ENCODE data around the gene RASD2. TPM values are rescaled to one million over a fixed set of nuclear protein-coding genes. Genes with fewer than 3 reads are reported as not detected.

The RASD2 gene
- total RNA-seq, 2 experiments from 2014 or later: not detected

DNA sequence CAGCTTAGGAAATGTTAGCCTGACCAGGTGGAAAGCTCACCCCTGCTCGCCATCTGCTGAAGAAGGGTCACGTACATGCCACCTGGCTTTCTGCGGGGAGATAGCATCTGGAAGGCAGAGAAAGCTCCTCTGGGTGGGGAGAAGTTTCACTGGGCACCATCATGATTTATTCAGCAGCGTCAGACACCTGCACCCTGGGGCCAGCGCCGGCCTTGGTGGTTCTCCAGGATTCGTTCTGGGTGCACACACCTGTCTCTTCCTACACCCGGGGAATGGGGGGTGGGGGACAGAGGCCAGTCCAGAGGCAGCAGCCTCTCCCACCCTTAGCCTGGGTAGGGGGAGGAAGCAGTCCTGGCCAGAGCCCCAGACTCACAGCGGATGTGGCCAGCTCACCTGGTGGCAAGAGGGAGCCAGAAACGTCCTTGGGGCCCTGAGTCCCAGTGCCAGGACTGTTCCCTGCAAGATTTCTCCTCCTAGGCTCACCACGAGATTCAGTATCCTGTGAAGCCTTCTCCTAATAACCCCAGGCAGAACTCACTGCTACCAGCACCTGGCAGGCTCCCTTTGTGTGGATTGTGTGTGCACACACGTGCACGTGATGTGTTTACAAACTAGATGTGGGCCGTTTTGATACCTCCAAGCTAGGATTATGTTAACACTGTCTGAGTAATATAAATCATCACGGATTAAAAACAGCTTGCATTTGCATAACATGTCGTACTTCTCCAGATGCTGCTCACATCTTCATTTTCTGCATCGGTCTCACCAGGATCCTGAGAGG, 17.3 kb upstream of the RASD2 start:
- H3K4me3 Mint-ChIP-seq: no peak overlapping the region
- no peaks in the 10 kb centered on the region for H3K9me3 Mint-ChIP-seq
- CTCF ChIA-PET: no interaction called here
- no peak overlapping the region for H3K27ac Mint-ChIP-seq
- POLR2A ChIA-PET: no interaction called here
- DNase-seq: no peak
- H3K36me3 Mint-ChIP-seq (ENCODE audit: low read depth): no peaks in the 10 kb centered on the region
- H3K27me3 Mint-ChIP-seq: peaks cover 11% of the 10 kb centered on the region
- H3K4me1 Mint-ChIP-seq: no peaks in the 10 kb centered on the region

DNA sequence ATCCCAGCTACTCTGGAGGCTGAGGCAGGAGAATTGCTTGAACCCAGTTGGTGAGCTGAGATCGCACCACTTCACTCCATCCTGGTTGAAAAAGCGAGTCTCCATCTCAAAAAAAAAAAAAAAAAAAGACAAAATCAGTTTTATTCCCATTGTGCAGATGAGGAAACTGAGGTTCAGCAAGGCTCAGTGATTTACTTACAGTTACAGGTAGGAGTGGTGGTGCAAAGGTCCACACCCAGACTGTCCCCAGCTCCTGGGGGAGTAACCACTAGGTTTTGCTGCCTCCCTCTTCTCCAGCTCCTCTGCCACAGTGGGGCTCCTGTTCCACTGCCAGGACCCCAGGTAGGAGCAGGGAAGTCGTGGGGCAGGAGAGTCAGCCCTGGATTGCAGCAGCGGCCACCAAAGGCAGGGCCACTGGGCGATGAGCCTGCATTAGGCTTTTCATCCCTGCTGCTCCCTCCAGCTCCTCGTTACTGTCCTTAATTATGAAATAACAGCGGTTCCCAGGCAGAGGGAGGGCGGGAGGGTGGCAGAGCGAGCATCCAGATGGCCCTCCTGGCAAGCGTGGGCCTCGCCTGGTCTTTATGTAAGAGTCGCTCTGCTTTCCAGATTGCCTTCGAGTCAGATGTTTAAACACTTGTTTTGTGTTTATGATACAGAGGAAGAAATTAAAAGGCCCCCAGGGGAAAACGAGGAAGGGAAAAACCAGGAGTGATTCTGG, 15.5 kb upstream of the RASD2 start:
- CTCF ChIA-PET: interaction anchor here (0.7 kb wide), 1 partner anchor 11 kb away, joined by 3 read pairs; no protein-coding TSS in a partner anchor
- POLR2A ChIA-PET: no interaction called here
- H3K4me1 Mint-ChIP-seq: no peaks in the 10 kb centered on the region
- no peak overlapping the region for H3K27ac Mint-ChIP-seq
- no peaks in the 10 kb centered on the region for H3K36me3 Mint-ChIP-seq (ENCODE audit: low read depth)
- no peak overlapping the region for H3K4me3 Mint-ChIP-seq
- DNase-seq: no peak
- H3K27me3 Mint-ChIP-seq: peaks cover 11% of the 10 kb centered on the region
- no peaks in the 10 kb centered on the region for H3K9me3 Mint-ChIP-seq

DNA sequence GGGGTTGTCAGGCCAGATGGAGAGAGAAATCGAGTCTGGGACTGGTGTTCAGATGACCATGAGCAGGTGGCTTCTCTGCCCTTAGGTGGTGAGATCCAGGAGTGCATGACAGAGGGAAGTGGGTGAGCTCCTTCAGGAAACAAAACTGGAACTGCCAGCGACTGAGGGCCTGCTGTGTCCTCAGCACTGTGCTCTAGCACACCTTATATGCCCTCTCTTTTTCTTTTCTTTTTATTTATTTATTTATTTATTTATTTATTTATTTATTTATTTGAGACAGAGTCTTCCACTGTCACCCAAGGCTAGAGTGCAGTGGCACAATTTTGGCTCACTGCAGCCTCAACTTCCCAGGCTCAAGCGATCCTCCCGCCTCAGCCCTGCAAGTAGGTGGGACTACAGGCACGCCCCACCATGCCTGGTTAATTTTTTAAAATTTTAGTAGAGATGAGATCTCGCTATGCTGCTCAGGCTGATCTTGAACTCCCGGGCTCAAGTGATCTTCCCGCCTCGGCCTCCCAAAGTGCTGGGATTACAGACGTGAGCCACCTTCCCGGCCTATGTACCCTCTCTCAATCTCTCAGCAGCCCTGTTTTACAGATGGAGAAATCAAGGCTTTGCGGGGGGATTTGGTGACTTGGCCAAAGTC, 14.8 kb upstream of the RASD2 start:
- no peaks in the 10 kb centered on the region for H3K9me3 Mint-ChIP-seq
- DNase-seq: no peak
- peaks cover 8% of the 10 kb centered on the region for H3K27me3 Mint-ChIP-seq
- H3K4me3 Mint-ChIP-seq: no peak overlapping the region
- H3K27ac Mint-ChIP-seq: no peak overlapping the region
- no peaks in the 10 kb centered on the region for H3K4me1 Mint-ChIP-seq
- ChIA-PET CTCF (no interaction called here), POLR2A (no interaction called here)
- no peaks in the 10 kb centered on the region for H3K36me3 Mint-ChIP-seq (ENCODE audit: low read depth)

DNA sequence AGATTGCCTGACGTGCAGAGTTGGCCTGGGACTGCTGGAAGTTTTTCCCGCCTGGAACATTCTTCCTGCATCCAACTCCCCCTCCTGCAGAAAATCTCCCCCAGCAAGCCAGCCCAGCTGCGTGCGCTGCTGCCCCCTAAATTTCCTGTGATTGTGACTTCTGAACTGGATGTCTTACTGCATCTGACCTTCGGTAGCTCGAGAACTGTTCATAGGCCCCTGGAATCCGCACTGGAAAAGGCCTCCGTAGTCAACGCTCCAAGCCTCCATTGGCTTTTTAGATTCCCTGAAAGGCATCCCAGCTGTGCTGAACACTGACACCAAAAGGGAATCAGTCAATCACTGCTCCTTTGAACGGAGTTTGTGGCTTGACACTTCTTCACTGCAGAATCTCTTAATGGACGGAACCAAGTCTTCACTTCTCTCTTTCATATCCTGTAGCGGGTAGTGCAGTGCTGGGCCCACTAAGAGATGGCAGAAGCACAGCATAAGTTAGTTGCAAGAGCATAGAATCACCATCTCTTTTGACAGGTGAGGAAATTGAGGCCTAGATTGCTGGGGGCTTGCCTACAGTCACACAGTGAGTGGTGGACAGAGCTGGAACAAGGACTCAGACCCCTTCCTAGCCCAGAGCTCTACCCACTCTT, 14.2 kb upstream of the RASD2 start:
- H3K27ac Mint-ChIP-seq: no peak overlapping the region
- H3K36me3 Mint-ChIP-seq (ENCODE audit: low read depth): no peaks in the 10 kb centered on the region
- no peaks in the 10 kb centered on the region for H3K9me3 Mint-ChIP-seq
- H3K27me3 Mint-ChIP-seq: peaks cover 7% of the 10 kb centered on the region
- CTCF ChIA-PET: no interaction called here
- H3K4me1 Mint-ChIP-seq: no peaks in the 10 kb centered on the region
- DNase-seq: no peak
- POLR2A ChIA-PET: no interaction called here
- H3K4me3 Mint-ChIP-seq: no peak overlapping the region

DNA sequence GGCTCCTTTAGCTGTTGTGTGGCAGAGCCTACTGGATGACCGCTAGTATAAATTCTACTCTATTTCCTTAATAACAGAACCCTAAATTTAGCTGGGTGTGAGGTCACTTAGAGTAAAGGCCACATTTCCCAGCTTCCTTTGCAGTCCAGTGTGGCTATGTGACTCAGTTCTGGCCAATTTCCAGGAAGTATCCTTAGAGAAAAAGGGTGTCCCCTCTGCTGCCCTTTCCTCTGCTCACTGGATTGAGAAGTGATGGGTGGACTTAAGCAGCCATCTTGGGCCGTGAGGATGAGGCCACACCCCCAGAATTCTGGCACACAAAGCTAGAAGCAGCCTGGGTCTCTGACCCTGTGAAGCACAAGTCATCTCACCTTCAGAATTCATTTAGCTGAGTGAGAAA, 11.7 kb upstream of the RASD2 start:
- ChIA-PET POLR2A (interaction anchor here (0.7 kb wide), 1 partner anchor 18 kb away, joined by 3 read pairs; no protein-coding TSS in a partner anchor), CTCF (no interaction called here)
- H3K4me1 Mint-ChIP-seq: no peaks in the 10 kb centered on the region
- no peaks in the 10 kb centered on the region for H3K36me3 Mint-ChIP-seq (ENCODE audit: low read depth)
- H3K27me3 Mint-ChIP-seq: no peaks in the 10 kb centered on the region
- H3K27ac Mint-ChIP-seq: no peak overlapping the region
- no peaks in the 10 kb centered on the region for H3K9me3 Mint-ChIP-seq
- no peak for DNase-seq
- no peak overlapping the region for H3K4me3 Mint-ChIP-seq

DNA sequence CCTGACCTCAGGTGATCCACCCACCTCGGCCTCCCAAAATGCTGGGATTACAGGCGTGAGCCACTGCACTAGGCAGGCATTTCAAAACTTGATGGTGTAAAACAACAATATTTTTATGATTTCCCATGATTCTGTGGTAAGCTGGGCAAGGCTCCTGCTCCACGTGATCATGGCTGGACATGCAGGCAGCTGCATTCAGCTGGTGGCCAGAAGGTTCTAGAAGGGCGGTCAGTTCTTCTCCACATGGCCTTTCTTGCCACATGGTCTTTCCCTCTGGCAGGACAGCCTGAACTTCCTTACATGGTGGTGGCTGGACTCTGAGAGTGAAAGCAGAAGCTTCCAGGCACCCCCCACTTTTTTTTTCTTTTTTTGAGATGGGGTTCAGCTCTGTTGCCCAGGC, 9.9 kb upstream of the RASD2 start:
- Mint-ChIP-seq H3K4me3 (no peak overlapping the region), H3K9me3 (no peaks in the 10 kb centered on the region), H3K36me3 (ENCODE audit: low read depth) (no peaks in the 10 kb centered on the region), H3K27ac (no peak overlapping the region), H3K4me1 (no peaks in the 10 kb centered on the region), H3K27me3 (no peaks in the 10 kb centered on the region)
- POLR2A ChIA-PET: no interaction called here
- CTCF ChIA-PET: no interaction called here
- DNase-seq: no peak

DNA sequence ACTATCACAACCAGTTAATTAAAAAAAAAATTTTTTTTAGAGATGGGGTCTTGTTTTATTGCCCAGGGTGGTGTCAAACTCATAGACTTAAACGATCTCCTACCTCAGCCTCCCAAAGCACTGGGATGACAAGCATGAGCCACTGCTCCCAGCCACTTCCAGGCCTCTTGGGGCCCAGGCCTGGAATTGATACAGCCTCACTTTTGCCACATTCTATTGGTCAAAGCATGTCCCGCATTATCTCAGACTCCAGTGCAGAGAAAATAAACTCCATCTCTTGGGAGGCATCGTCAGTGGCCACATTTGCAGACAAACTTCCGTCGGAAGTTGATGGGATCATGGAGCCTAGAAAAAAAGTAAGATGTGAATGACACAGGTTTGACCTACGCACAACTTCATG, 9.4 kb upstream of the RASD2 start:
- ChIA-PET CTCF (no interaction called here), POLR2A (no interaction called here)
- Mint-ChIP-seq H3K9me3 (no peaks in the 10 kb centered on the region), H3K4me3 (no peak overlapping the region), H3K27me3 (no peaks in the 10 kb centered on the region), H3K27ac (no peak overlapping the region), H3K4me1 (no peaks in the 10 kb centered on the region), H3K36me3 (ENCODE audit: low read depth) (no peaks in the 10 kb centered on the region)
- DNase-seq: no peak

DNA sequence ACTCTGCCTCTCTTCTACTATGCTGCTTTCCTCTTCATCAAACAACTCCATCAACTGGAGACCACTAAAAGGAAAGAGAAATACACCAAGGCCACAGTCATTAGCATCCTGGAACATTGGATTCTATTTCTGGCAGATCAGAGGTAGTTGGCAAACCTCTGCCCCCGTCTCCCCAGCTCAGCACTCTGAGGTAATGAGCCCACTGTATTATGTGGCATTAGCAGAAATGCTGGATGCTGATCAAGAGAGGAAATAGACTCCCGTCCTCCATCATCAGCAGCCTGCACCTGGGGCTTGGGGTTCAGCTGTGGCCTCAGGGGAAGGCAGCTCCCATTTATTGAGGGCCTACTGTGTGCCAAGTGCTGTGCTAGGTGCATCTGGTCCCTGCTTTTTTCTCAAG, 9.0 kb upstream of the RASD2 start:
- Mint-ChIP-seq H3K27ac (no peak overlapping the region), H3K4me1 (no peaks in the 10 kb centered on the region), H3K36me3 (ENCODE audit: low read depth) (no peaks in the 10 kb centered on the region), H3K27me3 (no peaks in the 10 kb centered on the region), H3K9me3 (no peaks in the 10 kb centered on the region), H3K4me3 (no peak overlapping the region)
- CTCF ChIA-PET: no interaction called here
- POLR2A ChIA-PET: no interaction called here
- no peak for DNase-seq

DNA sequence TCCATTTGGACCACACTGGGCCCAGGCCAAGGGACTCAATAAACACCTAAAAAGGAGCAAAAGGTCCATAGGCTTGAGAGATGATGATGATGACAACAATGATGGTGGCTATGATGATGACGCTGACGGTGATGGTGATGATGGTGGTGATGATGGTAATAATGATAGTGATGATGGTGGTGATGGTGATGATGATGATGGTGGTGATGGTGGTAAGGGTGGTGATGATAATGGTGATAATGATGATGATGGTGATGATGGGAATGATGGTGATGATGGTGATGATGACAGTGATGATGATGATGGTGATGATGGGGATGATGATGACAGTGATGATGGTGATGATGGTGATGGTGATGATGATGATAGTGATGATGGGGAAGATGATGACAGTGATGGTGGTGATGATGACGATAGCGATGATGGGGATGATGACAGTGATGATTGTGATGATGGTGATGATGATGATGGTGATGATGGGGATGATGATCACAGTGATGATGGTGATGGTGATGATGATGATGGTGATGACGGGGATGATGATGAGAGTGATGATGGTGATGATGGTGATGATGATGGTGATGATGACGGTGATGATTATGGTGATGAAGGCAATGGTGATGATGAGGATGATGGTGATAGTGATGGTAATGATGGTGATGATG, 7.1 kb upstream of the RASD2 start:
- Mint-ChIP-seq H3K4me3 (no peak overlapping the region), H3K27ac (no peak overlapping the region), H3K36me3 (ENCODE audit: low read depth) (no peaks in the 10 kb centered on the region), H3K9me3 (no peaks in the 10 kb centered on the region), H3K4me1 (no peaks in the 10 kb centered on the region), H3K27me3 (peaks cover 6% of the 10 kb centered on the region)
- CTCF ChIA-PET: no interaction called here
- no peak for DNase-seq
- POLR2A ChIA-PET: no interaction called here

DNA sequence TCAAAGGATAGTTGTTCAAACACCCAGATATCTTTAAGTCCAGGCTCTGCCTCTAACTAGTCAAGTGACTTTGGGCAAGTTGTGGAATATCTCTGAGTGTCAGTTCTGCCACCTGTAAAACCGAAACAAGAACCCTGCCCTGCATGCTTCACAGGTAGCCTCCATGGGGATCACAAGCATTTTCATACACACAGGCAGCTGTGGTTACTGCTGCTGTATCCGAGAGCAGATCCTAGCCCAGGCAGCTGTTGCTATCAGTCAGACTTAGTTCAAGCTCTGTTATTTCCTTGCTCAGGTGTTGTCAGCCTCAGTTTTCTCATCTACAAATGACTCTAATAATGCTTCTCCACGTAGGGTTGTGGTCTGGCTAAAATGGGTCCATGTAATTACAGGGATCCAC, 6.5 kb upstream of the RASD2 start:
- no peaks in the 10 kb centered on the region for H3K36me3 Mint-ChIP-seq (ENCODE audit: low read depth)
- no peak for DNase-seq
- no peaks in the 10 kb centered on the region for H3K4me1 Mint-ChIP-seq
- H3K9me3 Mint-ChIP-seq: no peaks in the 10 kb centered on the region
- ChIA-PET CTCF (no interaction called here), POLR2A (no interaction called here)
- H3K27me3 Mint-ChIP-seq: peaks cover 12% of the 10 kb centered on the region
- no peak overlapping the region for H3K27ac Mint-ChIP-seq
- no peak overlapping the region for H3K4me3 Mint-ChIP-seq

DNA sequence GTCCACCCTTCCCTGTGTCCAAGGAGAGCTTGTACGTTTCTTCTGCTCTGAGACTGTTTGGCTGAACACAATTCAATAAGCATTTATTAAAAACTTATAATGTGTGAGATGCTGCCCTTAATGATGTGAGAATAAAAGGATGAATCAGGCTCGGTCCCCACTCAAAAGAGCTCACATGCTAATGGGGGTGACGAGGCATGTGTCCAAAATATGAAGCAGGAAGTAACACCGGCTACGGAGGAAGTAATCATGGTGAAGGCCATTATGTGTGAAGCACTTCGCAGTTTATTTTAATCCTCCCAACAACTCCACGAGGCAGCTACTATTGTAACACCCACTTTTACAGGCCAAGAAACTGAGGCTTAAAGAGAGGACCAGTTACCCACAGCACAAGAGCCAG, 3.4 kb upstream of the RASD2 start:
- POLR2A ChIA-PET: no interaction called here
- Mint-ChIP-seq H3K27ac (no peak overlapping the region), H3K4me1 (peaks cover 5% of the 10 kb centered on the region), H3K9me3 (no peaks in the 10 kb centered on the region), H3K36me3 (ENCODE audit: low read depth) (no peaks in the 10 kb centered on the region), H3K4me3 (no peak overlapping the region), H3K27me3 (peaks cover 27% of the 10 kb centered on the region)
- CTCF ChIA-PET: interaction anchor here (1.1 kb wide), 1 partner anchor 186 kb away, joined by 3 read pairs; no protein-coding TSS in a partner anchor
- DNase-seq: no peak

DNA sequence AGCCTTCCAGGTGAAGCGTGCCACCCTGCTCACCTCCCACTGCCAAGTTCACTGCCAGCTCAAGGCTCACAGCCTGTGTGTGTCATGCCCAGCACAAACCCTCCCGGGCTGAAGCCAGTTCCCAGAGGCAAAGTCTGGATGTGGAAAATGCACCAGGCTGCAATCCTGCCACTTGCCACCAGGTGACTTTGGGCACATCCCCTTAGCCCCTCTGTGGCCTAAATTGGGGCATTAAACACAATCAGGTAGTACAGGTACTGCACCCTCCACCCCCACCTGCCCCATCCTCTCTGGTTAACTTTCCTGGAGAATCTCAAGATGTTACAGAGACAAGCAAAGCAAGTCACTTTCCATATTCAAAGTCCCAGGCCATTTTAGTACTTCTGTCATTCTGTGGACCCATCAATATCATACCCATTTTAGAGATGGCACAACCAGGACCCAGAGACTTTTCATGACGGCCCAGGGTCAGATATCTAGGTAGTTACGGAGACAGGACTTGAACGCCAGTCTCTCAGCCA, 1.8 kb upstream of the RASD2 start:
- no peaks in the 10 kb centered on the region for H3K9me3 Mint-ChIP-seq
- POLR2A ChIA-PET: no interaction called here
- no peaks in the 10 kb centered on the region for H3K36me3 Mint-ChIP-seq (ENCODE audit: low read depth)
- H3K4me1 Mint-ChIP-seq: peaks cover 5% of the 10 kb centered on the region
- H3K27me3 Mint-ChIP-seq: peaks cover 40% of the 10 kb centered on the region
- CTCF ChIA-PET: no interaction called here
- no peak overlapping the region for H3K4me3 Mint-ChIP-seq
- no peak overlapping the region for H3K27ac Mint-ChIP-seq
- no peak for DNase-seq

DNA sequence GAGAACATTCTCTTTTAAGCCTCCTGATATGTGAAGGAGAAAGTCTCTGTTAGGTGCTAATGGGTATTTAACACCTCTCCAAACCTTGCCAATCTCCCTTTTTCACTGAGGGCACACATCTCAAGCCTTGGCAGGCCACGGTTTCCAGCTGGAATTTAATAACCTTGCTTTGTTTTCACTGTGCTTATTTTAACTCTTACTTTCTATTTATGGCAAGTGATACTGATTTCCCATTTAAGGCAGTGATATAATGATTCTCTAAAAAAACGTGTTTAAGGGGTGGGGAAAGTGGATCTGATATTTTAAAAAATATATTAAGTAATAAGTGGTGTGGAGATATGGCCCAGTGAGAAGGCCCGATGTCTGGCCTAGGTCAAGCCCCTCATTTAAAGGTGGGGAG, 1.1 kb upstream of the RASD2 start:
- Mint-ChIP-seq H3K4me3 (no peak overlapping the region), H3K36me3 (ENCODE audit: low read depth) (no peaks in the 10 kb centered on the region), H3K4me1 (peaks cover 5% of the 10 kb centered on the region), H3K9me3 (no peaks in the 10 kb centered on the region), H3K27ac (no peak overlapping the region), H3K27me3 (peaks cover 41% of the 10 kb centered on the region)
- DNase-seq: no peak
- ChIA-PET CTCF (no interaction called here), POLR2A (interaction anchor here (0.6 kb wide), 1 partner anchor 73 kb away, joined by 3 read pairs; no protein-coding TSS in a partner anchor)

All from activated CD4-positive, alpha-beta memory T cell treated with anti-CD3 and anti-CD28 coated beads, Interleukin-2, amount 10 ng/mL, durations not matched to agents 7 days and 5 days (primary cell).